SU-DHL-6 (cell line): ENCODE data around the gene NKX2-3.

Experiments used
- H2AFZ ChIP-seq: fragments of 200-600 bp; sonication (generic); 2 replicates; pipeline ENCODE4 v1.6.1; 2014; ENCODE audit warnings: low read depth, mild to moderate bottlenecking, moderate library complexity, mixed read lengths, antibody characterized with exemption, low read length; ENCODE audit not compliant: severe bottlenecking
- H3F3A ChIP-seq: fragments of 200-600 bp; shearing (Covaris generic); 2 replicates; pipeline ENCODE4 v1.6.0; 2016; ENCODE audit warnings: antibody characterized with exemption, mild to moderate bottlenecking; ENCODE audit not compliant: insufficient read depth
- H3K27ac ChIP-seq: fragments of 200-600 bp; sonication (generic); 2 replicates; pipeline ENCODE4 v1.5.1; 2016; ENCODE audit warnings: low read depth, mild to moderate bottlenecking, low read length, moderate library complexity, mixed read lengths
- H3K27me3 ChIP-seq: fragments of 200-600 bp; sonication (generic), shearing (Covaris generic); 2 replicates; pipeline ENCODE4 v1.6.0; 2014; ENCODE audit warnings: mild to moderate bottlenecking, low read length
- H3K36me3 ChIP-seq: fragments of 200-600 bp; sonication (generic); 2 replicates; pipeline ENCODE4 v1.6.1; 2014; ENCODE audit warnings: mild to moderate bottlenecking, low read length, mixed read lengths
- H3K4me2 ChIP-seq: fragments of 300-600, 200-600 bp; shearing (Covaris generic), sonication (generic); 2 replicates; pipeline ENCODE4 v1.6.0; 2014; ENCODE audit warnings: low read length, low read depth, mild to moderate bottlenecking; ENCODE audit not compliant: poor library complexity, severe bottlenecking
- H3K4me3 ChIP-seq: fragments of 200-600 bp; sonication (generic); 2 replicates; pipeline ENCODE4 v1.5.1; 2014; ENCODE audit warnings: antibody characterized with exemption, low read length, mild to moderate bottlenecking, mixed read lengths; ENCODE audit not compliant: insufficient read depth, poor library complexity, severe bottlenecking
- H3K79me2 ChIP-seq: fragments of 200-600 bp; sonication (generic); 2 replicates; pipeline ENCODE4 v1.6.1; 2014; ENCODE audit warnings: mild to moderate bottlenecking, low read length, moderate library complexity; ENCODE audit not compliant: insufficient read depth
- H3K9ac ChIP-seq: fragments of 200-600 bp; sonication (generic); 2 replicates; pipeline ENCODE4 v1.7.0; 2014; ENCODE audit warnings: mild to moderate bottlenecking, low read length
- H3K9me2 ChIP-seq: fragments of 200-600 bp; sonication (generic); replicated peaks from 2 replicates; pipeline ENCODE4 v1.6.1; 2014; ENCODE audit warnings: low read length; ENCODE audit not compliant: insufficient read depth
- H3K9me3 ChIP-seq: fragments of 200-600 bp; sonication (generic); 2 replicates; pipeline ENCODE4 v1.6.1; 2014; ENCODE audit warnings: low read length, mixed read lengths; ENCODE audit not compliant: insufficient read depth
- H4K20me1 ChIP-seq: fragments of 200-600 bp; sonication (generic); 2 replicates; pipeline ENCODE4 v1.6.1; 2014; ENCODE audit warnings: low read depth, mild to moderate bottlenecking, antibody characterized with exemption, low read length, moderate library complexity, mixed read lengths
- EZH2phosphoT487 ChIP-seq: fragments of 200-600 bp; sonication (generic), shearing (Covaris generic); conservative IDR thresholded peaks from 2 replicates; pipeline ENCODE4 v1.6.1; 2018; ENCODE audit warnings: mild to moderate bottlenecking, antibody characterized with exemption, low read length, moderate library complexity, mixed read lengths
- TF ChIP-seq, protein P1 (sequence below): fragments of 200-600 bp; sonication (generic); IDR thresholded peaks from one replicate; pipeline ENCODE4 v1.5.1; 2017; ENCODE audit warnings: antibody characterized with exemption, mild to moderate bottlenecking, low read length, moderate library complexity; ENCODE audit not compliant: insufficient read depth, poor library complexity, severe bottlenecking

NKX2-3 gene

DNA sequence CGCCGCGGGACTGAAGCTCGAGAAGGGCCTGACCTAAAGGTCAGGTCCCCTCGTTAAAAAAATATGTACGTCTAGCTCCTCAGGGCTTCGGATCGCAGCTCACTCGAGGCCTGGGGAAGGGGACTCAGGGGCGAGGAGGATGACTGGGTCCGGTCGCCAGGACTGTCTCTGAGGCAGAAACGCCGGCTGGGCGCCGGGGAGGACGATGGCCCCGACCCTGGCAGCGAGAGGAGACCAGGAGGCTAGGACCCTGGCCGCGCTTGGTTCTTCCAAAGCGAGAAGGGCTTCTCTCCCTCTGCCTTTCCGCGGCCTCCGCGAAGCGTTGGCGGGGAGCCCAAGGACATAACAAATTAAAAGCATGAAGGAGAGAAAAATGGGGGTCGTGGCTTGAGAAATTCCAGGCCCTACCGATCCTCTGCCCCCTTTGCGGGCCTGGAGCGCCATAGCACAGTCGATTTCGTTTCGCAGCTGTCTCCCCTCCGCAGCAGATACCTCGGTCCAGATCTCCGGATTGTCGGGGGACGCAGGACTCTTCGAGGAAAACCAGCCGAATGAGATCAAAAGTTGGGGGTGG lies 3.1 kb downstream of the NKX2-3 start:
- no peaks in the 10 kb centered on the region for H3K36me3 ChIP-seq
- H3K9me3 ChIP-seq = no peaks in the 10 kb centered on the region
- no peaks in the 10 kb centered on the region for H3K79me2 ChIP-seq
- no peak overlapping the region for H3K27ac ChIP-seq
- no peak overlapping the region for H3K9ac ChIP-seq
- no peaks in the 10 kb centered on the region for H4K20me1 ChIP-seq
- H3K9me2 ChIP-seq = no peaks in the 10 kb centered on the region
- no peak overlapping the region for H2AFZ ChIP-seq
- H3K4me3 ChIP-seq = no peak overlapping the region
- H3K4me2 ChIP-seq = no peak overlapping the region
- H3F3A ChIP-seq = no peaks in the 10 kb centered on the region
- TF ChIP-seq, protein P1, sequence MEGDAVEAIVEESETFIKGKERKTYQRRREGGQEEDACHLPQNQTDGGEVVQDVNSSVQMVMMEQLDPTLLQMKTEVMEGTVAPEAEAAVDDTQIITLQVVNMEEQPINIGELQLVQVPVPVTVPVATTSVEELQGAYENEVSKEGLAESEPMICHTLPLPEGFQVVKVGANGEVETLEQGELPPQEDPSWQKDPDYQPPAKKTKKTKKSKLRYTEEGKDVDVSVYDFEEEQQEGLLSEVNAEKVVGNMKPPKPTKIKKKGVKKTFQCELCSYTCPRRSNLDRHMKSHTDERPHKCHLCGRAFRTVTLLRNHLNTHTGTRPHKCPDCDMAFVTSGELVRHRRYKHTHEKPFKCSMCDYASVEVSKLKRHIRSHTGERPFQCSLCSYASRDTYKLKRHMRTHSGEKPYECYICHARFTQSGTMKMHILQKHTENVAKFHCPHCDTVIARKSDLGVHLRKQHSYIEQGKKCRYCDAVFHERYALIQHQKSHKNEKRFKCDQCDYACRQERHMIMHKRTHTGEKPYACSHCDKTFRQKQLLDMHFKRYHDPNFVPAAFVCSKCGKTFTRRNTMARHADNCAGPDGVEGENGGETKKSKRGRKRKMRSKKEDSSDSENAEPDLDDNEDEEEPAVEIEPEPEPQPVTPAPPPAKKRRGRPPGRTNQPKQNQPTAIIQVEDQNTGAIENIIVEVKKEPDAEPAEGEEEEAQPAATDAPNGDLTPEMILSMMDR = no peak
- TF ChIP-seq EZH2phosphoT487 = no peak
- H3K27me3 ChIP-seq = no peaks in the 10 kb centered on the region

DNA sequence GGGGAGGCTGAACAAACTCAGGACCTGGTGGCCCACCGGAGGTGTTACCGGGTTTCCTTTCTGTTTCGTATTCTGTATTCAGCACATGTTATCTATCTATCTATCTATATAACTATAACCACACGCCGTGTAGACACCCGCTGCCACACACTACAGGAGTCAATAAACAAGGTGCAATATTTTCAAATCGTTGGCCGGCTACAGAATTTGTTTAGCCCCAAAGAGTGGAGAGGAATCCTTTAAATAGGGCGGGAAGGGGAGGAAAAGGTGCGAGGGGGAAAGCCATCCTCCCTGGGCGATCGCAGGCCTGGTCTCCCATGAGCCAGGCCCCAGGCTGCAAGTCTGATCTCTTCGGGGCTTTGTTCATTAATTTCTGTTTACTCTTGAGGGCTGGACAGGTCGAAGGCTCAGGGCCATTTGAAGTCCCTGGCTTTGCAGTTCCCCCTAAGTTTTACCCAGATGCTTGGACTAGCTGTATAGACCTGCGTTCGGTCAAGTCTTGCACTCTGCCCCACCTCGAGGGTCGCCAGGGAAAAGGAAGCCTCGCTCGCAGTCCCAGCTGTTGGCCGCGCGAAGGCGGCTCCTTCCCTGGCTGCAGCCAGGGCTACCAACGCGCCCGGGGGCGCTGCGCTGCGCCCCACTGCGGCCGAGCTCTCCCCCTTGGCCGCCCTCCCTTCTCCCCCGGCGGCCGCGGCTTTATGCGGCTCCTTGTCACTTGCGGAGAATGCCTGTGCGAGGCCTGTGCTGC lies 3.8 kb downstream of the NKX2-3 start:
- Histone ChIP-seq H3K9ac (no peak overlapping the region), H3K36me3 (no peaks in the 10 kb centered on the region), H3K9me3 (no peaks in the 10 kb centered on the region), H3K27ac (no peak overlapping the region), H3F3A (no peaks in the 10 kb centered on the region), H3K9me2 (no peaks in the 10 kb centered on the region), H4K20me1 (no peaks in the 10 kb centered on the region), H3K79me2 (no peaks in the 10 kb centered on the region), H3K27me3 (no peaks in the 10 kb centered on the region), H3K4me2 (no peak overlapping the region), H3K4me3 (no peak overlapping the region), H2AFZ (no peak overlapping the region)
- TF ChIP-seq EZH2phosphoT487 = no peak
- TF ChIP-seq, protein P1 = no peak

GRCh38 chr10:99537086-99537988 lies 4.6 kb downstream of the NKX2-3 start:
- Histone ChIP-seq H3K27me3 (no peaks in the 10 kb centered on the region), H3K4me3 (no peak overlapping the region), H3K36me3 (no peaks in the 10 kb centered on the region), H4K20me1 (no peaks in the 10 kb centered on the region), H3K9me2 (no peaks in the 10 kb centered on the region), H3K9ac (no peak overlapping the region), H2AFZ (no peak overlapping the region), H3F3A (no peaks in the 10 kb centered on the region), H3K27ac (no peak overlapping the region), H3K4me2 (no peak overlapping the region), H3K9me3 (no peaks in the 10 kb centered on the region), H3K79me2 (no peaks in the 10 kb centered on the region)
- TF ChIP-seq, protein P1 = no peak
- no peak for TF ChIP-seq EZH2phosphoT487
